ENCODE measurements around the gene FBXO31. TPM values are rescaled to one million over a fixed set of nuclear protein-coding genes. Genes with fewer than 3 reads are reported as not detected.
A peak's percentile ranks its signal among the peaks of the same experiment; 100 is the strongest.

Gene FBXO31
- total RNA-seq, 2 donors from 2014 or later, result 57.9 to 161 TPM

DNA sequence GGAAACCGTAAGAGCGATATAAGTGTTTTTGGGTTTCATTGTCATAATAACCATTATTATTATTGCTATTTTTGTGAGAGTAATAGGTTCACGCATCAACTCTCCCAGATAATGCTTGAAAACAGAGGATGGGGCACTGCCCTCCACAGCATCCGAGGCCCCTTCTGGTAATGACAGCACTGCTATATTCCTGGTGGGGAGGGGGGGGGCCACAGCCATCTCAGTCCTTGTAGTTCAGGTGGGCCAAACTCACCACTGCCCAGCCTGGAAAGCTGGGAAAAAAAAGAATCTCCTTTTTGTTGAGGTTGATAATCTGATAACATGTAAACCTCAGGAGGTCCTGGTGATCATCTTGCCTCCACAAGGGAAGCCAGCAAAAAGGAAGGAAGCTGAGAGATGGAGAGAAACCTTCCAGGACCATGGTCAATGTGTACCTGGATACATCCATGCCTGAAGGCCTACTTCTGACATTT is 67.1 kb downstream of the FBXO31 start:
- Histone ChIP-seq H3K27me3 (replicated peaks; ENCODE audit: insufficient read depth) (no peaks in the 10 kb centered on the region), H3K9me3 (no peaks in the 10 kb centered on the region), H3K4me3 (peak overlapping the region; percentile 98), H3K4me1 (ENCODE audit: control insufficient read depth in 1 of 2, low read depth in 2 of 2) (peaks cover 6 to 12% of the 10 kb centered on the region in 2 donors), H3K27ac (peak overlapping the region; percentile 87 to 95), H3K36me3 (no peaks in the 10 kb centered on the region)
- TF ChIP-seq, protein P1, sequence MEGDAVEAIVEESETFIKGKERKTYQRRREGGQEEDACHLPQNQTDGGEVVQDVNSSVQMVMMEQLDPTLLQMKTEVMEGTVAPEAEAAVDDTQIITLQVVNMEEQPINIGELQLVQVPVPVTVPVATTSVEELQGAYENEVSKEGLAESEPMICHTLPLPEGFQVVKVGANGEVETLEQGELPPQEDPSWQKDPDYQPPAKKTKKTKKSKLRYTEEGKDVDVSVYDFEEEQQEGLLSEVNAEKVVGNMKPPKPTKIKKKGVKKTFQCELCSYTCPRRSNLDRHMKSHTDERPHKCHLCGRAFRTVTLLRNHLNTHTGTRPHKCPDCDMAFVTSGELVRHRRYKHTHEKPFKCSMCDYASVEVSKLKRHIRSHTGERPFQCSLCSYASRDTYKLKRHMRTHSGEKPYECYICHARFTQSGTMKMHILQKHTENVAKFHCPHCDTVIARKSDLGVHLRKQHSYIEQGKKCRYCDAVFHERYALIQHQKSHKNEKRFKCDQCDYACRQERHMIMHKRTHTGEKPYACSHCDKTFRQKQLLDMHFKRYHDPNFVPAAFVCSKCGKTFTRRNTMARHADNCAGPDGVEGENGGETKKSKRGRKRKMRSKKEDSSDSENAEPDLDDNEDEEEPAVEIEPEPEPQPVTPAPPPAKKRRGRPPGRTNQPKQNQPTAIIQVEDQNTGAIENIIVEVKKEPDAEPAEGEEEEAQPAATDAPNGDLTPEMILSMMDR (IDR thresholded peaks at IDR 0.05), result no peak
- DNase-seq (ENCODE audit: low spot score) (no peak), ATAC-seq (ENCODE audit: insufficient number of reproducible peaks, low FRiP score, low read depth) (no peak)

DNA sequence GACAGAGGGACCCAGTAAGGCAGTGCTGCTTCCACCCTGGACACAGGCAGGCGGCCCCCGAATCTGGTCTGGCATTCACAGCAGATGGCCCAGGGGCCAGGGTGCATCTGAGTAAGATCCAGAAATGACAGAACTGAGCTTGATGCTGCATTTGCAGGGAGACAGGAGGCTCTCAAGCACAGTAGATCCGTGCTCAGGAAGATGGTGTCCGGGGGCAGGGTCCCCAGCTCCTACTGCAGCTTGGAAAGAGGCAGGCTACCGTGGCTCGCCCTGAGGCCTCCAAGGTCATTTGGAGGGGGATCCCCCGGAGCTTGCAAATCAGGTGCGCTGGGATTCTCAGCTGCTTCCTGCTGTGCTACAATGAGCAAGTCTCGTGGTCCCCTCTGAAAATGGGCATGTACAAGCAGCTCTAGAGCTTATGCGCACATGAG is 68.6 kb downstream of the FBXO31 start:
- Histone ChIP-seq H3K36me3 (no peaks in the 10 kb centered on the region), H3K4me1 (ENCODE audit: control insufficient read depth in 1 of 2, low read depth in 2 of 2) (peaks cover 6 to 12% of the 10 kb centered on the region in 2 donors), H3K9me3 (no peaks in the 10 kb centered on the region), H3K27me3 (replicated peaks; ENCODE audit: insufficient read depth) (no peaks in the 10 kb centered on the region), H3K4me3 (no peak overlapping the region), H3K27ac (no peak overlapping the region)
- DNase-seq (ENCODE audit: low spot score), result no peak
- no peak for ATAC-seq (ENCODE audit: insufficient number of reproducible peaks, low FRiP score, low read depth)
- TF ChIP-seq, protein P1 (IDR thresholded peaks at IDR 0.05), result no peak

- DNase-seq (ENCODE audit: low spot score) (no peak), ATAC-seq (ENCODE audit: insufficient number of reproducible peaks, low FRiP score, low read depth) (no peak)
- Histone ChIP-seq H3K9me3 (no peaks in the 10 kb centered on the region), H3K4me3 (no peak overlapping the region), H3K4me1 (ENCODE audit: control insufficient read depth in 1 of 2, low read depth in 2 of 2) (no peaks in the 10 kb centered on the region), H3K36me3 (no peaks in the 10 kb centered on the region), H3K27me3 (replicated peaks; ENCODE audit: insufficient read depth) (no peaks in the 10 kb centered on the region), H3K27ac (no peak overlapping the region)
- TF ChIP-seq, protein P1 (IDR thresholded peaks at IDR 0.05), result no peak
Measured at GRCh38 chr16:87312008-87312407, 71.6 kb downstream of the FBXO31 start.

DNA sequence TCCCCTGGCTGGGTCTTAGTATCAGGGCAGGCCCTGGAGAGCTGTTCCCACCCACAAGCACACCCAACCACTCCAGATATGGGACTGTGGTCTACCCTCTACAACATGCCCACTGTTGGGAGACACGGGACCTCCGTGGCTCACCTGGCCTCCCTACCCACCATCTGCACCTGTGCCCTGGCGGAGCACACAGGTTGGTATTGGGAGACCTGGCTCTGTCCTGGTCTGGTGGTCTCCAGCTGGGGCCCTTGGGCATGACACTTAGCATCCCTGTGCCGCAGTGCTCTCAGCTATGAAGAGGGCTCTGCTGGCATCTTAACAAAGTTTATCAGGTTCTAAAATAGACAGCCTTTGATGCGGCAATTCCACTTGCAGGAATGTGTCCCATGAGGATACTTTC is 72.2 kb downstream of the FBXO31 start:
- H3K4me3 ChIP-seq, result no peak overlapping the region
- no peak for DNase-seq (ENCODE audit: low spot score)
- no peak overlapping the region for H3K27ac ChIP-seq
- TF ChIP-seq, protein P1 (IDR thresholded peaks at IDR 0.05), result no peak
- ATAC-seq (ENCODE audit: insufficient number of reproducible peaks, low FRiP score, low read depth), result no peak
- no peaks in the 10 kb centered on the region for H3K9me3 ChIP-seq
- H3K36me3 ChIP-seq, result no peaks in the 10 kb centered on the region
- H3K27me3 ChIP-seq (replicated peaks; ENCODE audit: insufficient read depth), result no peaks in the 10 kb centered on the region
- H3K4me1 ChIP-seq (ENCODE audit: control insufficient read depth in 1 of 2, low read depth in 2 of 2), result no peaks in the 10 kb centered on the region

DNA sequence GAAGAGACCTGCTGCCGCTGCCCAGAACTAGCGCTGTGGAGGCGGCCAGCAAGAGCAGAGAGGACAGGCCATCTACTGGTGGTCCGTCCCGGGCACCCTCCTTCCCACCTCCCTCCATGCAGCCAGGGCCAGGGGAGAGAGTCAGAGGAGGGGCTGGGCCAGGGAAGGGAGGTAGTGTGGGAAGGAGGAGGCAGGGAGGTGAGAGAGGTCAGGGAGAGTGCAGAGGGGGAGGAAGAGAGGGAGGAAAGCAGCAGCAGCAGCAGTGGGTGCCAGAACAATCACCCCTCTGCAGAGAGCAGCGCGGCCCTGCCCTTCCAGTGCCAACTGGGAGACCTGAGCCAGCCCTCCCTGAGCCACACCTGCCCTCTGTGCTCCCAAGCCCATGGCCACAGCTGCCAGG is 73.0 kb downstream of the FBXO31 start:
- Histone ChIP-seq H3K4me1 (ENCODE audit: control insufficient read depth in 1 of 2, low read depth in 2 of 2) (no peaks in the 10 kb centered on the region), H3K36me3 (no peaks in the 10 kb centered on the region), H3K9me3 (no peaks in the 10 kb centered on the region), H3K27me3 (replicated peaks; ENCODE audit: insufficient read depth) (no peaks in the 10 kb centered on the region), H3K4me3 (no peak overlapping the region), H3K27ac (no peak overlapping the region)
- TF ChIP-seq, protein P1 (IDR thresholded peaks at IDR 0.05), result no peak
- DNase-seq (ENCODE audit: low spot score), result no peak
- ATAC-seq (ENCODE audit: insufficient number of reproducible peaks, low FRiP score, low read depth), result no peak

All from thoracic aorta (tissue), 2 donors.